Inferior parietal cortex (tissue), 1 donor: ENCODE measurements around the gene CDC34.

Experiments
- DNase-seq: peaks from one replicate; pipeline ENCODE4 v3.0.0-alpha.2; 2016; ENCODE audit errors: extremely low spot score

Gene CDC34

DNA sequence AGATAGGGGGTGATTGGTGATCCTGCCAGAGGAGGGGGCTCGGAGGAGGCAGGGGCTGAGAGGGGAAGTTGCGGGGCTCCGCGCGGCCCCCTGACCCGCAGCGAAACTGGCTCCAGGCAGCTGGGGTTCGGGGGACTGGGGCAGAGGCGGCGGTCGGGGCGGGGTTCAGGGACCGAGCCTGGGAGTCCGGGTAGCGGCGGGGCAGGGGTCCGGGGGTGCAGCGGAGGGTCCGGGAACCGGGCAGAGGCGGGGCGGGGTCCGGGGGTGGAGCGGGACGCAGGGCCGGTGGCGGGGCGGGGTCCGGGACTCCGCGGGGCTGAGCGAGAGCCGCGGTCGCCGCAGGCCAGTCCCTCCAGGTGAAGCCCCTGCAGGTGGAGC lies 34.1 kb upstream of the CDC34 start:
- no peak for DNase-seq

DNA sequence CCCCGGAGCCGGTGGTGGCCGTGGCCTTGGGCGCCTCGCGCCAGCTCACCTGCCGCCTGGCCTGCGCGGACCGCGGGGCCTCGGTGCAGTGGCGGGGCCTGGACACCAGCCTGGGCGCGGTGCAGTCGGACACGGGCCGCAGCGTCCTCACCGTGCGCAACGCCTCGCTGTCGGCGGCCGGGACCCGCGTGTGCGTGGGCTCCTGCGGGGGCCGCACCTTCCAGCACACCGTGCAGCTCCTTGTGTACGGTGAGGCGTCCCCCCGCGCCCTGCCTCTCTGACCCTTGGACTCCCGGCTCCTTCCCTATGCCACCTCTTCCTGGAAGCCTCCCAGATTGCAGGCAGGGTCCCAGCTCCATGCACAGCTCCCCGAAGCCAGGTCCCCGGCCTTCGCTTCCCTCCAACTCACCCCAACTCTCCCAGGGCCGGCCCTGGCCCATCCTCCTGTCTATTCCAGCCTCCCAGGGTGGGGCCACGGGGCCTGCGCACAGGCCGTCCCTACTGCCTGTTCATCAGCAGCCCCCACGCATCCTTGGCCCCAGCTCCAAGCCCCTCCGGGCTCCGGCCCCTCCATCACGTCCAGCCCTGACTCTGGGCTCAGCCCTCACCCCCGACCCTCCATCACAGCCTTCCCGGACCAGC lies 33.6 kb upstream of the CDC34 start:
- DNase-seq, result no peak

DNA sequence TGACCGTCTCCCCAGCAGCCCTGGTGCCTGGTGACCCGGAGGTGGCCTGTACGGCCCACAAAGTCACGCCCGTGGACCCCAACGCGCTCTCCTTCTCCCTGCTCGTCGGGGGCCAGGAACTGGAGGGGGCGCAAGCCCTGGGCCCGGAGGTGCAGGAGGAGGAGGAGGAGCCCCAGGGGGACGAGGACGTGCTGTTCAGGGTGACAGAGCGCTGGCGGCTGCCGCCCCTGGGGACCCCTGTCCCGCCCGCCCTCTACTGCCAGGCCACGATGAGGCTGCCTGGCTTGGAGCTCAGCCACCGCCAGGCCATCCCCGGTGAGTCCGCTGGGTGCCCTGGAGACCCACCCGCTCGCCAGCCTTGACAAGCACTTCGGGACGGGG lies 33.1 kb upstream of the CDC34 start:
- no peak for DNase-seq

DNA sequence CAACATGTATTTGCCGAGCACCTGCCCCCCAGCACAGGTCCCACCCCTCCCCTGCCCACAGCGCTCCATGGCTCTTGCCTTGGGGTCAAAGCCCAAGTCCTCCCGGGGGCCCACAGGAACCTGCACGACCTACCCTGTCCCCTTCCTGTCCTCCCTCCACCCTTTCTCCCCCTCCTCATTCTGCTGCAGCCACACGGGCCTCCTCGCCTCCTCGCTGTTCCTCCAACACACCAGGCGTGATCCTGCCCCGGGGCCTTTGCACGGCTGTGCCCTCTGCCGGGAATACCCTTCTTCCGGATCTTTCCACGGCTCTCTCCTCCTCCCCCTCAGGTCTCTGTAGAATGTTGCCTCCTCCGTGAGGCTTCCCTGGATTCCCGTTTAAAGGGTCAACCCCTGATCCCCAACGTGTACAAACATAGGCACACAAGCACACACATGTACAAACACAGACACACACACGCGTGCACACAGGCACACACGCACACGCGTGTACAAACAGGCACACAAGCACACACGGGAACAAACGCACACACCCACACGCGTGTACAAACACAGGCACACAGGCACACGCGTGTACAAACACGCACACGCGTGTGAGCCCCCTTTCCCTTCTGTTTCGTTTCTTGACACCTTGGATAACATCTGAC lies 32.5 kb upstream of the CDC34 start:
- no peak for DNase-seq

DNA sequence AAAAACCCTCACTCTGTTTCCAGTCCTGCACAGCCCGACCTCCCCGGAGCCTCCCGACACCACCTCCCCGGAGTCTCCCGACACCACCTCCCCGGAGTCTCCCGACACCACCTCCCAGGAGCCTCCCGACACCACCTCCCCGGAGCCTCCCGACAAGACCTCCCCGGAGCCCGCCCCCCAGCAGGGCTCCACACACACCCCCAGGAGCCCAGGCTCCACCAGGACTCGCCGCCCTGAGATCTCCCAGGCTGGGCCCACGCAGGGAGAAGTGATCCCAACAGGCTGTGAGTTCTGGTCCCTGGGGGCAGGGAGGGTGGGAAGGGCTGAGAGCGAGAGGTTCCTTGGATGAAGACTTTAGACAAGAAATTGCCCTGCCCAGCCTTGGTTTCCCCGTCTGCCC lies 29.9 kb upstream of the CDC34 start:
- DNase-seq, result no peak

DNA sequence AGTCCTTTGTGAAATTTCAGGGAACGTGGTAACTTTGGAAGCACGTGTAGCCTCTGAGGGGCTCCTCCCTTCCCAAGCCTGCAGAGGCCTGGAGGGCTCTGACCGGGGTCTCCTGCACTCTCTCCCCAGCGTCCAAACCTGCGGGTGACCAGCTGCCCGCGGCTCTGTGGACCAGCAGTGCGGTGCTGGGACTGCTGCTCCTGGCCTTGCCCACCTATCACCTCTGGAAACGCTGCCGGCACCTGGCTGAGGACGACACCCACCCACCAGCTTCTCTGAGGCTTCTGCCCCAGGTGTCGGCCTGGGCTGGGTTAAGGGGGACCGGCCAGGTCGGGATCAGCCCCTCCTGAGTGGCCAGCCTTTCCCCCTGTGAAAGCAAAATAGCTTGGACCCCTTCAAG lies 26.9 kb upstream of the CDC34 start:
- no peak for DNase-seq

DNA sequence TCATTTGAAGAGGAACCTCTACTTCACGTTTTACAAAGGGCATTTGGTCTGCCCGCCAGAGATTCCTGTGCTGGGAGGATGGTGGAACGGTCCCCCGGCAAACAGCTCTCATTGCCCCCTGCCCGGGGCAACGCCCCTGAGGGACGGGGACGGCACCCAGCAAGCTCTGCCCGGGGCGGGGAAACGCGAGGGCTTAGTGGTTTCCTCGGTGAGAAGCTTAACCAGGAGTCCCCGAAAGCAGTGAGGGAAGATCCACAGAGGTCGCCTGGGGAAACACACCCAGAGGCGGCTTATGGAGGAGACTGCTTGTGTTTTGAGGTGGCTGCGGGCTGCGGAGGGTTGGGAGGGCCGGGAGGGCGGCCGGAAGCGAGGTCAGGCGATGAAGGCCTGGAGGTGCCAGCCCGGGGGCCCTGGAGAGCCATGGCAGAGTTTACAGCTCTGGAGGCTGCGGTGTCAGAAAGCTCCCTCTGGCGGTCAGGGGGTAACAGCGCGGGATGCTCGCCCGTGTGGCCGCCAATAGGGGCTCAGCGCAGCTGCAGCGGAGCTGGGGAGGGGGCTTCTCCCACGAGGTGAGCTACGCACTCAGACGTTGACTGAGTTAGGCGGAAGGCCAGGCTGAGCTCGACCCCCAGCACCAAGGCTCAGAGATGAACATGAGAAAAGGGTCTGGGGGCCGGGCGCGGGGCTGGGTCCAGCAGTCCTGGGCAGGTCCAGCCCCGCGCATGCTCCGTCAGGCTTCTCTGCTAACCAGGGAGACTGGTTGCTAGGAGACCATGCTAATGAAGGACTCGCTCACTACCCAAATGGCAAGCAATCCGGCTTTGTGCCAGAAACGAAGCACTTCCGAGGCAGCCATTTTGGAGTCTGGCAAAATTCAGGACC lies 24.9 kb upstream of the CDC34 start:
- DNase-seq, result peak; percentile 89

DNA sequence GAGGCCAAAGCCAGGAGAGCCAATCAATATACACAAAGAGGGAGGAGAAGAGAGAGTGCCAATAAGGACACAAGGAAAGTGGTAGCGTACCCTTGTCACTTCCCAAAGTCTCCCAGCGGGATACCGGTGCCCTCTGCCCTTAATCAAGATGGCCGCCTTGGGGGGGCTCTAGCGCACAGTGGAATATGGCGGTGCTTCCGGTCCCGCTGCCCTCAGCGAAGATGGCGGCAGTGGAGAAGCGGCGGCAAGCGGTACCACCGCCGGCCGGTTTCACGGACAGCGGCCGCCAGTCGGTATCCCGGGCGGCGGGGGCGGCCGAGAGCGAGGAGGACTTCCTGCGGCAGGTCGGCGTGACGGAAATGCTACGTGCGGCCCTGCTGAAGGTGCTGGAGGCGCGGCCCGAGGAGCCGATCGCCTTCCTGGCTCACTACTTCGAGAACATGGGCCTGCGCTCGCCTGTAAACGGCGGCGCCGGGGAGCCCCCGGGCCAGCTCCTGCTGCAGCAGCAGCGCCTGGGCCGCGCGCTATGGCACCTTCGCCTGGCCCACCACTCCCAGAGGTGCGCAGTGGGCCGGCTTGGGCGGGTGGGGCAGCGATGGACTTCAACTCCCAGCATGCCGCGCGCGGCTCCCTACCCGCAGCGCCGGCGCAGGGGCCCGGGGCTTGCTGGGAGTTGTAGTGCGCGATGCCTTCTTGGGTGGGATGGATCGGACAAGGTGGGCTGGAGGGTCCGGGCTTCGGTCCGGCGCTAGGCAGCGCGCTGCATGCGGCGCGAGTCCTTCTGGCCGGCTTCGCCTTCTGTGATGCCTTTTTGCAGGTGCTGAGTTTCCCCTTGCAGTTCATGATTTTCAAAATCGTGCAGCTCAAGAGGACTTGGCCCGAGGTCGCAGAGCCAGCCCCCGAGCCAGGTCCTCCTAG lies 24.0 kb upstream of the CDC34 start, which contains the start of gene TPGS1:
TPGS1 (plus strand) TSS at position 212 of the 918 bp plus-strand sequence; CDS start at position 222, 10 bp downstream.
- DNase-seq, result peak; percentile 100

DNA sequence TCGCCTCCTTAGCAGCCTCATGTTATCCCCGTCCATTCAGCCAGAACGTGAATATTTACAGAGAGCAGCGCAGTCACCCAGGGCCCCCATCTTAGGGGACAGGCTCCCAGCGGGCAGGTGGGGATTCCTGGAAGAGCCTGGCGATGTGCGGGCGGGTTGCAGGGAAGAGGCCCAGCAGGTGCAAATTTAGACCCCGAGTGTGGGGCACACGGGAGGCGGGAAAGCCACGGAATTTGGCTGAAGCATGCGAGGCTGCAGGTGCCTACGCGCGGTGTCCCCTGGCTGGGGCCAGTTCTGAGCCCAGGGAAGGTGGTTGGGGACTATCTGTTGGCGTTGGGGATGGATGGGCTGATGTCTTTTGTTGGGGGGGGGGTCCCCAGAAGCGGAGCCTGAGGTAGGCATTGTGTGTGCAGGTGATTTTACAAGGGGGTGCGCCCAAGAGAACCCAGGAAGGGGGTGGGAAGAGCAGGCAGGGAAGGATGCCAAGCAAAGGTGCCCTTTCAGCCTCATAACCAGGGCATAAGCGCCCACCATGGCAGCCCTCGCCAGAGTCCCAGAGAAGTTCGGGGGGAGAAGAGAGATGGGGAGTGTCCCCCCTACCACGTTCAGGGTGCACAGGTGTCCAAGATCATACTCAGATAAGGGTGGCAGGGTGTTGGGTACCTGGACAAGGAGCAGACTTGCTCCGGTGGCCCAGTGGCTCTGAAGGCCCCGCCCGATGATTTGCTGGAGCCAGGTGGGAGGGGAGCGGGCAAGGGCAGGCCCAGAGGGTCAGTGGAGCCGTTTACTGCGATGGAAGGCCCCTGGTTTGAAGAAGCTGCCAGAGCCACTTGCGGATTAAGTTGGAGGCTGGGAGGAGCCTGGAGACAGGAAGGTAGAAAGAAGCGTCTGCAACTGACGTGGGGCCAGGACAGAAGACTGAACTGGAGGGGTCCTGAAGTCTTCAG lies 23.1 kb upstream of the CDC34 start:
- DNase-seq, result no peak

DNA sequence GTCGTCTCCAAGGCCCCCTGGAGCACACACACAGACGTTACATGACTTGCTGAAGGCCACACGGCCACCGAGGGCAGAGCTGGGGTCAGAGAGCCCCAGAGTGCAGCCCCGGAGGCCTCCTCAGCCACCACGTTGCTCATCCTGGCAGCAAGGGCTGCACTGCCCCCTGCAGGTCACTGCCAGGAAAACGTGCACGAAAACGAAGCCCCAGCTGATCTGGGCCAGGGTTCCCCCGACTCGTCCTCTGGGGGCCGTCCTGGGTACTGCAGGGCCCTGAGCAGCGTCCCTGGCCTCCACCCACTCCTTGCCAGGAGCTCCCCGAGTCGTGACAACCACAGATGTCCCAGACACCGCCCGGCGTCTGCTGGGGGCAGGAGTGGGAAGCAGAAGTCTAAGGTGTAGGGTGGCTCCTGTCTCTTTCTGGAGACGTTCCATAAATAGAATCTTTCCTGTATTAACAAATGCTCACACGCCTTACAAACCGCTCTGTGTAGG lies 20.9 kb upstream of the CDC34 start:
- peak; percentile 74 for DNase-seq

DNA sequence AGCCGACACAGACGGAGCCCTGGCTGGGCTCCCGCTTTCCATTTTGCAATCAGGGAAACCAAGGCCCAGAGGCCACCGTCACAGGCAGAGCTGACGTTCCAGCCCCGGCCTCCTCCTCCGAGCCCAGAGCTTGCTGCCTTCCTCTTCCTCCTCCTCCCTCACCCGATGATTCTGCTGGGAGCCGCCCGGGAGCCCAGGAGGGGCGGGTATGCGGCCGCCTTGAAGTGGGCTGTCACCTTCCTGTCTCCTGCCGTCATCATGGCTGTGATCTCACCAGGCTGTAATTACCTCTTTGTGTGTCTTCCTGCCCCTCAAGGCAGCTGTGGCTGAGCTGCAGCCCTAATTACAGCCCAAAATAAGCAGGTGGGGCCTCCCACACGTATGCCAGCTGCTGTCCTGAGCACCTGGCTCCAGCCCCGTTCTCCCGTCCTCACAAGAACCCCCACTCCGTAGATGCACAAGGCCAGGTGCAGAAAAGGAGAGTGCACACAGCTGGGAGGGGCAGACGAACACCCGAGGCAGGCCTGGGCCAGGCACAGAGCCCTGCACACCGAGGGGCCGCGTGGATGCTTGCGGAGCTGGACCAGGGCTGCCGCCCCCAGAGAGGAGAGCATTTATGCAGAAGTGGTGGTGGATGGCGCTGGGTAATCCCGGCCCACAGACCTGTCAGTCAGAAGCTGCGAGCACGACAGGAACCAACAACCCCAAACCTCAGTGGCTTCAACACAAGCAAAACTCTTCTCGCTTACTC lies 20.3 kb upstream of the CDC34 start:
- no peak for DNase-seq

DNA sequence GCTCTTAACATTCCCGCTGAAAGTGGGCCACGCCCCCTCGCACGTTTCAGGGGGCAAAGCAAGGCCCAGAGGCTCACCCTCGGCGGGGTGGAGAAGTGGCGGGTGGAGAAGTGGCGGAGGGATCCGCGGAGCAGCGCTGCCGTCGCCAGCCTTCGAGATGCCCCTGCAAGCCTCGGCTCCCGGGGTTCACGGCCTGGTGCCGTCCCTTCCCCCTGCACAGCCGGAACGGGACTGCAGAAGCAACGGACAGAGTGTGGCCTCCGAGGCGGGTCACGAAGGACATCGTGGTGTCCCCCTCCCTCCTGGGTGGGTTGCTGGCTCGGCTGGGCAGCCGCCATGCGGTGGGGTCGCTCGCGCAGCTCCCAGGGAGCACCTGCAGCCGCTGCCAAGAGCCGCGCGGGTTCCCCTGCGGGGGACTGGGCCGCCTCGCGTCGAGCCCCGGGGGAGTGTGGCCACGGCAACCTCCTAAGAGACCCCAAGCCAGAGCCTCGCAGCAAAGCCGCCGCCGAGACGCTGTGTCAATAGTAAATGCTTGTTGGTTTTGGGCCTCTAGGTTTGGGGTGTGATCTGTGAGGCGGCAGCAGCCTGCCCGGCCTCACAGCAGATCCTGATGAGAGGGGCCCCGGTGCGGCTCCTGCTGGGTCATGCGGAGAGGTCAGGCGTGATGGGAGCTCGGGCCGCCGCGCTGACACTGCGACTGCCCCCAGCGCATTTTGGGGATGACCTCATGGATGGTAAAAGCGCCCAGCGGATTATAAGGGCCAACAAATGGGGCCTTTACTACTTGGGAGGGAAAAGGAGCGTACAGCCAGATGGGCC lies 18.8 kb upstream of the CDC34 start:
- DNase-seq, result no peak

DNA sequence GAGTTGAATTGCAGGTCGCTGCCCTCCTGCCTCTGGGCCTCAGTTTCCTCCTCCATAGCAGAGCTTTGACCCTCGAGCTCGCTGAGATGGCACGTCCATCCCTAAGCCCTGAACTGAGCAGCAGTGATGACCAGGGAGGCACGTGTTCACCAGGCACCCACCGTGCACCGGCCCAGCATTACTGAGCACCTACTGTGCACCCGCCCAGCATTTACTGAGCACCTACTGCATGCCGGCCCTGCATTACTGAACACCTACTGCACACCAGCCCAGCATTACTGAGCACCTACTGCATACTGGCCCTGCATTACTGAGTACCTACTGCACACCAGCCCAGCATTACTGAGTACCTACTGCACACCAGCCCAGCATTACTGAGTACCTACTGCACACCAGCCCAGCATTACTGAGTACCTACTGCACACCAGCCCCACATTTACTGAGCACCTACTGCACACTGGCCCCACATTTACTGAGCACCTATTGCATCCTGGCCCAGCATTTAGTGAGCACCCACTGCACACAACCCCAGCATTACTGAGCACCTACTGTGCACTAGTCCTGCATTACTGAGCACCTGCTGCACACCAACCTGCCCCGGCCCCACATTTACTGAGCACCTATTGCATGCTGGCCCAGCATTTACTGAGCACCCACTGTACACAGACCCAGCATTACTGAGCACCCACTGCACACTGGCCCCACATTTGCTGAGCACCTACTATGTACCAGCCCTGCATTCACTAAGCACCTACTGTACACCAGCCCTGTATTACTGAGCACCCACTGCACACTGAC lies 18.0 kb upstream of the CDC34 start:
- no peak for DNase-seq

DNA sequence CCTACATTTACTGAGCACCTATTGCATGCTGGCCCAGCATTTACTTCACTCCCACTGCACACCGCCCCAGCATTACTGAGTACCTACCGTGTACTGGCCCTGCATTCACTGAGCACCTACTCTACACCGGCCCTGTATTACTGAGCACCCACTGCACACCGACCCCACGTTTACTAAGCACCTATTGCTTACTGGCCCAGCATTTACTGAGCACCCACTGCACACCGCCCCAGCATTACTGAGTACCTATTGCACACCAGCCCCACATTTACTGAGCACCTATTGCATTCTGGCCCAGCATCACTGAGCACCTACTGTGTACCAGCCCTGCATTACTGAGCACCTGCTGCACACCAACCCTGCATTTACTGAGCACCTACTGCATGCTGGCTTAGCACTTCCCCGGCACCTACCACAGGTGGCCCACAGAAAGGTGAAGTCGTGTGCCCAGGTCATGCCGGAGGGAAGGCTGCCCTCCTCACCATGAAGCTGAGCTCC lies 17.3 kb upstream of the CDC34 start:
- no peak for DNase-seq

DNA sequence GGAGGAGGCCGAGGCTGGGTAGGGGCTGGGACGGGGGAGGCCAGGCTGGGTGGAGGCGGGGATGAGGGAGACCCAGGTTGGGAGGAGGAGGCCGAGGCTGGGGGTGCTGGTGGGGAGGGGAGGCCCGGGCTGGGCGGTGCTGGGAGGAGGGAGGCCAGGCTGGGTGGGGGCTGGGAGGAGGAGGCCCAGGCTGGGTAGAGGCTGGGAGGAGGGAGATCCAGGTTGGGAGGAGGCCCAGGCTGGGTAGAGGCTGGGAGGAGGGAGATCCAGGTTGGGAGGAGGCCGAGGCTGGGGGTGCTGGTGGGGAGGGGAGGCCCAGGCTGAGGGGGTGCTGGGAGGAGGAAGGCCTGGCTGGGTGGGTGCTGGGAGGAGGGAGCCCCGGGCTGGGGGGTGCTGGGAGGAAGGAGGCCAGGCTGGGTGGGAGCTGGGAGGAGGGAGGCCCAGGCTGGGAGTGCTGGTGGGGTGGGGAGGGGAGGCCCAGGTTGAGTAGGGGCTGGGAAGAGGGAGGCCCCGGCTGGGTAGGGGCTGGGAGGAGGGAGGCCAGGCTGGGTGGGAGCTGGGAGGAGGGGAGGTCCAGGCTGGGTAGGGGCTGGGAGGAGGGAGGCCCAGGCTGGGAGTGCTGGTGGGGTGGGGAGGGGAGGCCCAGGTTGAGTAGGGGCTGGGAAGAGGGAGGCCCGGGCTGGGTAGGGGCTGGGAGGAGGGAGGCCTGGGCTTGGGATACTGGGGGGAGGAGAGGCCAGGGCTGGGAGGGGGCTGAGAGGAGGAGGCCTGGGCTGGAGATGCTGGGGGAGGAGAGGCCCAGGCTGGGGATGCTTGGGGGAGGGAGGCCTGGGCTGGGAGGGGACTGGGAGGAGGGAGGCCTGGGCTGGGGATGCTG lies 13.6 kb upstream of the CDC34 start:
- DNase-seq, result no peak

DNA sequence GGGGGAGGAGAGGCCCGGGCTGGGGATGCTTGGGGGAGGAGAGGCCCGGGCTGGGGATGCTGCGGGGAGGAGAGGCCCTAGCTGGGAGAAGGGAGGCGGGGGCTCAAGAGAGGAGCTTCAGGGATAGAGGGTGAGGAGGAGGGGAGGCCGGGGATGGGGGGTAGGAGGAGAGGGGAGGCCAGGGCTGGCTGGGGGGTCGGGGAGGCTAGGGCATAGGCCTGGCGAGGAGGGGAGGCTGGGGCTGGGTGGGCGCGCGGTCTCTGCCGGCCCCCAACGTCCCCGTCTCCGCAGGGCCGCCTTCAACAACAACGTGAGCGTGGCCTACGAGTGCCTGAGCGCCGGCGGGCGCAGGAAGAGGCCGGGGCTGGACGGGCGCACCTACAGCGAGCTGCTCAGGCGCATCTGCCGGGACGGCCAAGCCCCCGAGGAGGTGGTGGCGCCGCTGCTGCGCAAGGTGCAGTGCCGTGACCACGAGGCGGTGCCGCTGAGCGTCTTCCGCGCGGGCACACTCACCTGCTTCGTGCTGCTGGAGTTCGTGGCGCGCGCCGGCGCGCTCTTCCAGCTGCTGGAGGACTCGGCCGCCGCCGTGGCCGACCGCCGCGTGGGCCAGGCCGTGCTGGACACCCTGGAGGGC lies 12.8 kb upstream of the CDC34 start:
- DNase-seq, result no peak
